Spinal cord (tissue), 10 donors: ENCODE data around the gene ZNF132. TPM values are rescaled to one million over a fixed set of nuclear protein-coding genes. Genes with fewer than 3 reads are reported as not detected.
"Not testable (repeated sequence)": the region's sequence is repeated elsewhere in the genome, so short reads cannot be mapped to it uniquely, and the experiment has no call there.

Experiments used
- DNase-seq, 6 donors: peaks; one replicate each; pipeline versions ENCODE4 v3.0.0 to v3.0.0-alpha.2; 2013 to 2015; ENCODE audit warnings: low spot score in 6 of 6, low read depth in 4 of 6
- H3K27ac ChIP-seq: one replicate; pipeline ENCODE4 v1.5.1; 2013; ENCODE audit warnings: low read depth, low read length, control low read depth
- H3K27me3 ChIP-seq: one replicate; pipeline ENCODE4 v1.6.1; 2013; ENCODE audit warnings: low read length; ENCODE audit not compliant: control insufficient read depth, insufficient read depth
- H3K36me3 ChIP-seq: one replicate; pipeline ENCODE4 v1.6.1; 2013; ENCODE audit warnings: low read length; ENCODE audit not compliant: control insufficient read depth, insufficient read depth
- H3K4me1 ChIP-seq: one replicate; pipeline ENCODE4 v1.6.1; 2013; ENCODE audit warnings: low read length; ENCODE audit not compliant: control insufficient read depth, insufficient read depth
- H3K4me3 ChIP-seq: one replicate; pipeline ENCODE4 v1.5.1; 2013; ENCODE audit warnings: low read depth, low read length, control low read depth
- H3K9me3 ChIP-seq: one replicate; pipeline ENCODE4 v1.6.1; 2013; ENCODE audit warnings: low read length; ENCODE audit not compliant: control insufficient read depth, insufficient read depth
- WGBS: methylation state at CpG from one replicate; pipeline ENCODE4 v1.1.5; 2013; ENCODE audit warnings: missing lambda C conversion rate; ENCODE audit not compliant: insufficient coverage; 5-methylcytosine and 5-hydroxymethylcytosine counted together
- polyA plus RNA-seq, 2 donors: library from polyadenylated mRNA; unstranded; fragments of 120-200 nt; gene quantifications; one replicate each; pipeline ENCODE4 v1.2.1, GENCODE V29; 2013; ENCODE audit not compliant: insufficient read length in 2 of 2
- total RNA-seq, 2 donors: library from RNA; depleted of rRNA in 1 of 2; stranded (reverse); fragments of 120-200 nt in 1 of 2; fragments of >200 nt in 1 of 2; gene quantifications; one replicate each; pipeline versions ENCODE4 v1.2.3 to v1.2.4, GENCODE V29; 2013 to 2014
- donor health status: healthy.

Gene ZNF132
- total and polyA plus RNA-seq, 4 donors = 11.1 to 20.7 (median 12.1) TPM

- Histone ChIP-seq H3K27me3 (no peaks in the 10 kb centered on the region), H3K4me3 (no peak overlapping the region), H3K36me3 (peaks cover 68% of the 10 kb centered on the region), H3K4me1 (no peaks in the 10 kb centered on the region), H3K9me3 (no peaks in the 10 kb centered on the region), H3K27ac (no peak overlapping the region)
- WGBS = 100% methylated on average over 3 of the region's 5 CpGs
- no peak for DNase-seq
These were observed 23.3 kb downstream of the ZNF132 start for GRCh38 chr19:58416604-58417003.

GRCh38 chr19:58409010-58409790 is 30.8 kb downstream of the ZNF132 start:
- Histone ChIP-seq H3K36me3 (peaks cover 16% of the 10 kb centered on the region), H3K4me3 (peak overlapping the region; percentile 88), H3K27ac (peak overlapping the region; percentile 91), H3K4me1 (peaks cover 28% of the 10 kb centered on the region), H3K27me3 (no peaks in the 10 kb centered on the region), H3K9me3 (no peaks in the 10 kb centered on the region)
- WGBS = under 1% methylated on average over 33 of the region's 34 CpGs
- DNase-seq = peak in 2 of 6 donors; percentile 16 to 56

- H3K27me3 ChIP-seq = no peaks in the 10 kb centered on the region
- H3K4me3 ChIP-seq = peak within 1 kb of the TSS; percentile 88
- peaks cover 28% of the 10 kb centered on the region for H3K4me1 ChIP-seq
- H3K9me3 ChIP-seq = no peaks in the 10 kb centered on the region
- under 1% methylated on average over 100 of the region's 100 CpGs for WGBS
- peak; percentile 86 to 99 (median 96) for DNase-seq
- H3K36me3 ChIP-seq = peaks cover 15% of the 10 kb centered on the region
- H3K27ac ChIP-seq = peak within 1 kb of the TSS; percentile 91
These were observed 31.6 kb downstream of the ZNF132 start, which contains the start of gene ZNF584 for GRCh38 chr19:58408152-58409009. Gene ZNF584 (plus strand): TSS chr19:58408649. CDS start chr19:58409148, 499 bp downstream.

GRCh38 chr19:58407658-58408151 is 32.2 kb downstream of the ZNF132 start:
- peaks cover 28% of the 10 kb centered on the region for H3K4me1 ChIP-seq
- H3K36me3 ChIP-seq = peaks cover 13% of the 10 kb centered on the region
- no peaks in the 10 kb centered on the region for H3K27me3 ChIP-seq
- no peaks in the 10 kb centered on the region for H3K9me3 ChIP-seq
- peak overlapping the region; percentile 91 for H3K27ac ChIP-seq
- no peak for DNase-seq
- 6% methylated on average over 22 of the region's 22 CpGs for WGBS
- H3K4me3 ChIP-seq = peak overlapping the region; percentile 88

GRCh38 chr19:58406818-58407657 is 32.9 kb downstream of the ZNF132 start:
- no peak overlapping the region for H3K27ac ChIP-seq
- H3K27me3 ChIP-seq = no peaks in the 10 kb centered on the region
- H3K4me1 ChIP-seq = peaks cover 33% of the 10 kb centered on the region
- no peak for DNase-seq
- peak overlapping the region; percentile 88 for H3K4me3 ChIP-seq
- peaks cover 13% of the 10 kb centered on the region for H3K36me3 ChIP-seq
- 74% methylated on average over 9 of the region's 10 CpGs for WGBS
- H3K9me3 ChIP-seq = no peaks in the 10 kb centered on the region

- not testable (repeated sequence) for H3K27me3 ChIP-seq, H3K36me3 ChIP-seq, DNase-seq, H3K27ac ChIP-seq, H3K9me3 ChIP-seq, H3K4me3 ChIP-seq
- no CpG with 5 or more reads among the region's 5 CpGs for WGBS
- H3K4me1 ChIP-seq = peaks cover 40% of the 10 kb centered on the region
These were observed 36.0 kb downstream of the ZNF132 start for GRCh38 chr19:58403920-58404478.

- Histone ChIP-seq H3K36me3 (peaks cover 2% of the 10 kb centered on the region), H3K27me3 (no peaks in the 10 kb centered on the region), H3K9me3 (no peaks in the 10 kb centered on the region), H3K4me3 (peak overlapping the region; percentile 74), H3K4me1 (peaks cover 32% of the 10 kb centered on the region), H3K27ac (peak overlapping the region; percentile 95)
- DNase-seq = no peak
- 71% methylated on average over 4 of the region's 23 CpGs for WGBS
These were observed 38.0 kb downstream of the ZNF132 start for GRCh38 chr19:58401840-58402421.

- peak overlapping the region; percentile 74 for H3K4me3 ChIP-seq
- H3K27me3 ChIP-seq = no peaks in the 10 kb centered on the region
- H3K9me3 ChIP-seq = no peaks in the 10 kb centered on the region
- DNase-seq = peak; percentile 97 to 100 (median 100)
- H3K27ac ChIP-seq = peak overlapping the region; percentile 95
- peaks cover 2% of the 10 kb centered on the region for H3K36me3 ChIP-seq
- WGBS = under 1% methylated on average over 69 of the region's 80 CpGs
- peaks cover 30% of the 10 kb centered on the region for H3K4me1 ChIP-seq
These were observed 38.8 kb downstream of the ZNF132 start for GRCh38 chr19:58400916-58401839.
